ENCODE data around the gene ABCG8.

ABCG8 gene

GRCh38 chr2:43885132-43885632 lies 46.4 kb downstream of the ABCG8 start:
- Histone ChIP-seq H2BK12ac (ENCODE audit: low read length in 2 of 2) (no peak overlapping the region), H2BK5ac (ENCODE audit: low read depth, low read length, poor library complexity, severe bottlenecking) (no peak overlapping the region), H3K9ac (ENCODE audit: low read length) (no peak overlapping the region), H3K27ac (ENCODE audit: low read length, poor library complexity, severe bottlenecking) (no peak overlapping the region), H3K18ac (ENCODE audit: low read depth in 1 of 2, low read length in 2 of 2) (no peak overlapping the region), H2BK15ac (ENCODE audit: low read depth, poor library complexity, severe bottlenecking) (no peak overlapping the region), H3K4me3 (ENCODE audit: insufficient read depth in 1 of 2, low read depth in 1 of 2, low read length in 2 of 2) (no peak overlapping the region), H2AFZ (ENCODE audit: low read depth, low read length) (no peak overlapping the region), H3K4me1 (ENCODE audit: control insufficient read depth, insufficient read depth, low read depth, low read length) (no peaks in the 10 kb centered on the region), H3K27me3 (ENCODE audit: control insufficient read depth in 1 of 2, insufficient read depth in 1 of 2, low read length in 2 of 2) (no peaks in the 10 kb centered on the region), H3K9me3 (ENCODE audit: control insufficient read depth, low read length) (no peaks in the 10 kb centered on the region), H3K79me1 (replicated peaks; ENCODE audit: low read length, poor library complexity, severe bottlenecking) (peaks cover 6% of the 10 kb centered on the region), H3K23ac (ENCODE audit: low read length in 2 of 2) (no peak overlapping the region), H4K91ac (ENCODE audit: low read length) (no peak overlapping the region), H2BK120ac (ENCODE audit: low read depth, low read length) (no peak overlapping the region), H3K4me2 (ENCODE audit: low read length, poor library complexity, severe bottlenecking) (no peak overlapping the region), H2AK5ac (ENCODE audit: low read length, severe bottlenecking) (no peak overlapping the region), H3K36me3 (ENCODE audit: control insufficient read depth in 1 of 2, insufficient read depth in 2 of 2, low read depth in 1 of 2, low read length in 2 of 2) (peaks cover 29 to 55% of the 10 kb centered on the region in 2 experiments), H4K8ac (ENCODE audit: low read length) (no peak overlapping the region), H3K4ac (ENCODE audit: low read depth in 1 of 2, low read length in 2 of 2) (no peak overlapping the region), H3K14ac (ENCODE audit: low read length in 2 of 2) (no peak overlapping the region)
- no peak for DNase-seq
- WGBS: 89% methylated on average over 7 of the region's 7 CpGs

DNA sequence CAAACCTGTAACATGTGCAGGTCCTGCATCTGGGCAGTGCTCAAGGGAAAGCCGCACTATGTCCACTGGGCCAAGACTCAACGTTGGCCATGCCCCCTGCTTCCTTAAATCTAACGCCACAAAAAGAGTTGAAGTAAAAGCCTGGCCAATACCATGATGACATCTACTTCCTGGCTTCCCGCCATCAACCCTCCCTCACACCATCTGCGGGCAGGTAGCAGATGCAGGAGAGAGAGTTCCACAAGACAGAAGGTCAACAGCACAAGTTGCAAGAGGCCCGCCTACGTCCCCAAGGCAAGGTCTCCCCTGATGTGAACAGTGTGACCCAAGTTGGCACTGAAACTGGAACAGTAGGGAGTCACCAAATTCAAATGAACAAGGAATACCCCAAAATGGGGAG lies 48.4 kb downstream of the ABCG8 start:
- no peak overlapping the region for H3K27ac ChIP-seq (ENCODE audit: low read length, poor library complexity, severe bottlenecking)
- no peak overlapping the region for H2AFZ ChIP-seq (ENCODE audit: low read depth, low read length)
- H2AK5ac ChIP-seq (ENCODE audit: low read length, severe bottlenecking): no peak overlapping the region
- H3K36me3 ChIP-seq (ENCODE audit: control insufficient read depth in 1 of 2, insufficient read depth in 2 of 2, low read depth in 1 of 2, low read length in 2 of 2): peaks cover 29 to 71% of the 10 kb centered on the region in 2 experiments
- H3K27me3 ChIP-seq (ENCODE audit: control insufficient read depth in 1 of 2, insufficient read depth in 1 of 2, low read length in 2 of 2): no peaks in the 10 kb centered on the region
- H2BK15ac ChIP-seq (ENCODE audit: low read depth, poor library complexity, severe bottlenecking): no peak overlapping the region
- no peak overlapping the region for H4K91ac ChIP-seq (ENCODE audit: low read length)
- no peak overlapping the region for H3K23ac ChIP-seq (ENCODE audit: low read length in 2 of 2)
- H3K9me3 ChIP-seq (ENCODE audit: control insufficient read depth, low read length): no peaks in the 10 kb centered on the region
- no peak overlapping the region for H3K9ac ChIP-seq (ENCODE audit: low read length)
- no peak overlapping the region for H3K4ac ChIP-seq (ENCODE audit: low read depth in 1 of 2, low read length in 2 of 2)
- peaks cover 6% of the 10 kb centered on the region for H3K79me1 ChIP-seq (replicated peaks; ENCODE audit: low read length, poor library complexity, severe bottlenecking)
- H3K14ac ChIP-seq (ENCODE audit: low read length in 2 of 2): no peak overlapping the region
- no peak overlapping the region for H3K4me3 ChIP-seq (ENCODE audit: insufficient read depth in 1 of 2, low read depth in 1 of 2, low read length in 2 of 2)
- H3K4me1 ChIP-seq (ENCODE audit: control insufficient read depth, insufficient read depth, low read depth, low read length): no peaks in the 10 kb centered on the region
- WGBS: 98% methylated on average over 7 of the region's 7 CpGs
- no peak overlapping the region for H2BK5ac ChIP-seq (ENCODE audit: low read depth, low read length, poor library complexity, severe bottlenecking)
- no peak overlapping the region for H2BK120ac ChIP-seq (ENCODE audit: low read depth, low read length)
- H4K8ac ChIP-seq (ENCODE audit: low read length): no peak overlapping the region
- no peak overlapping the region for H3K4me2 ChIP-seq (ENCODE audit: low read length, poor library complexity, severe bottlenecking)
- H3K18ac ChIP-seq (ENCODE audit: low read depth in 1 of 2, low read length in 2 of 2): no peak overlapping the region
- no peak for DNase-seq
- no peak overlapping the region for H2BK12ac ChIP-seq (ENCODE audit: low read length in 2 of 2)

GRCh38 chr2:43889416-43889815 lies 50.6 kb downstream of the ABCG8 start:
- H3K23ac ChIP-seq (ENCODE audit: low read length in 2 of 2): no peak overlapping the region
- H3K36me3 ChIP-seq (ENCODE audit: control insufficient read depth in 1 of 2, insufficient read depth in 2 of 2, low read depth in 1 of 2, low read length in 2 of 2): peaks cover 26 to 92% of the 10 kb centered on the region in 2 experiments
- no peak overlapping the region for H2BK15ac ChIP-seq (ENCODE audit: low read depth, poor library complexity, severe bottlenecking)
- no peak overlapping the region for H4K91ac ChIP-seq (ENCODE audit: low read length)
- H3K14ac ChIP-seq (ENCODE audit: low read length in 2 of 2): no peak overlapping the region
- H2AK5ac ChIP-seq (ENCODE audit: low read length, severe bottlenecking): no peak overlapping the region
- H4K8ac ChIP-seq (ENCODE audit: low read length): no peak overlapping the region
- no peak overlapping the region for H3K18ac ChIP-seq (ENCODE audit: low read depth in 1 of 2, low read length in 2 of 2)
- H3K4ac ChIP-seq (ENCODE audit: low read depth in 1 of 2, low read length in 2 of 2): no peak overlapping the region
- no peak overlapping the region for H2BK5ac ChIP-seq (ENCODE audit: low read depth, low read length, poor library complexity, severe bottlenecking)
- no peaks in the 10 kb centered on the region for H3K27me3 ChIP-seq (ENCODE audit: control insufficient read depth in 1 of 2, insufficient read depth in 1 of 2, low read length in 2 of 2)
- H3K79me1 ChIP-seq (replicated peaks; ENCODE audit: low read length, poor library complexity, severe bottlenecking): peaks cover 6% of the 10 kb centered on the region
- no peak for DNase-seq
- no peak overlapping the region for H3K27ac ChIP-seq (ENCODE audit: low read length, poor library complexity, severe bottlenecking)
- H2BK12ac ChIP-seq (ENCODE audit: low read length in 2 of 2): no peak overlapping the region
- WGBS: 100% methylated on average over 4 of the region's 4 CpGs
- no peaks in the 10 kb centered on the region for H3K4me1 ChIP-seq (ENCODE audit: control insufficient read depth, insufficient read depth, low read depth, low read length)
- no peaks in the 10 kb centered on the region for H3K9me3 ChIP-seq (ENCODE audit: control insufficient read depth, low read length)
- H3K4me2 ChIP-seq (ENCODE audit: low read length, poor library complexity, severe bottlenecking): no peak overlapping the region
- H2AFZ ChIP-seq (ENCODE audit: low read depth, low read length): no peak overlapping the region
- H2BK120ac ChIP-seq (ENCODE audit: low read depth, low read length): no peak overlapping the region
- no peak overlapping the region for H3K4me3 ChIP-seq (ENCODE audit: insufficient read depth in 1 of 2, low read depth in 1 of 2, low read length in 2 of 2)
- no peak overlapping the region for H3K9ac ChIP-seq (ENCODE audit: low read length)

- Histone ChIP-seq H3K18ac (ENCODE audit: low read depth in 1 of 2, low read length in 2 of 2) (no peak overlapping the region), H3K9me3 (ENCODE audit: control insufficient read depth, low read length) (no peaks in the 10 kb centered on the region), H3K23ac (ENCODE audit: low read length in 2 of 2) (no peak overlapping the region), H3K9ac (ENCODE audit: low read length) (no peak overlapping the region), H3K4me1 (ENCODE audit: control insufficient read depth, insufficient read depth, low read depth, low read length) (no peaks in the 10 kb centered on the region), H2BK120ac (ENCODE audit: low read depth, low read length) (no peak overlapping the region), H3K79me1 (replicated peaks; ENCODE audit: low read length, poor library complexity, severe bottlenecking) (peaks cover 8% of the 10 kb centered on the region), H4K8ac (ENCODE audit: low read length) (no peak overlapping the region), H3K36me3 (ENCODE audit: control insufficient read depth in 1 of 2, insufficient read depth in 2 of 2, low read depth in 1 of 2, low read length in 2 of 2) (peaks cover 20 to 91% of the 10 kb centered on the region in 2 experiments), H3K27me3 (ENCODE audit: control insufficient read depth in 1 of 2, insufficient read depth in 1 of 2, low read length in 2 of 2) (no peaks in the 10 kb centered on the region), H4K91ac (ENCODE audit: low read length) (no peak overlapping the region), H2AK5ac (ENCODE audit: low read length, severe bottlenecking) (no peak overlapping the region), H3K14ac (ENCODE audit: low read length in 2 of 2) (no peak overlapping the region), H3K4me3 (ENCODE audit: insufficient read depth in 1 of 2, low read depth in 1 of 2, low read length in 2 of 2) (no peak overlapping the region), H2BK15ac (ENCODE audit: low read depth, poor library complexity, severe bottlenecking) (no peak overlapping the region), H2AFZ (ENCODE audit: low read depth, low read length) (no peak overlapping the region), H3K27ac (ENCODE audit: low read length, poor library complexity, severe bottlenecking) (no peak overlapping the region), H2BK12ac (ENCODE audit: low read length in 2 of 2) (no peak overlapping the region), H3K4me2 (ENCODE audit: low read length, poor library complexity, severe bottlenecking) (no peak overlapping the region), H3K4ac (ENCODE audit: low read depth in 1 of 2, low read length in 2 of 2) (no peak overlapping the region), H2BK5ac (ENCODE audit: low read depth, low read length, poor library complexity, severe bottlenecking) (no peak overlapping the region)
- 78% methylated on average over 4 of the region's 4 CpGs for WGBS
- DNase-seq: peak; percentile 59
These were observed 52.1 kb downstream of the ABCG8 start for GRCh38 chr2:43890855-43891254.
